HEK293 (cell line): ENCODE results near the gene SCN5A.

Experiments
- CTCF ChIA-PET: fragments of 350-600 bp; formaldehyde crosslinking; extraction: SDS; loops from one replicate; lab custom pipeline; 2021; ENCODE audit warnings: antibody characterized with exemption; lab: Yijun Ruan, JAX
- POLR2A ChIA-PET: fragments of 300-600 bp; formaldehyde crosslinking; extraction: SDS; loops from one replicate; lab custom pipeline; 2020; ENCODE audit warnings: antibody characterized with exemption, inconsistent platforms; lab: Yijun Ruan, JAX
- H3K27ac ChIP-seq: fragments of 200-500 bp; sonication (Bioruptor generic); 2 replicates; pipeline ENCODE4 v1.5.1; 2014; ENCODE audit warnings: low read depth, low read length, control low read depth, inconsistent platforms; ENCODE audit errors: extremely low read depth
- H3K36me3 ChIP-seq, 2 experiments: fragments of 200-500 bp in 1 of 2; sonication (Bioruptor generic) in 1 of 2; 1 replicate in 1 of 2; 2 replicates in 1 of 2; pipeline ENCODE4 v1.5.1; 2014 to 2017; ENCODE audit warnings: inconsistent platforms in 2 of 2, low read length in 2 of 2; ENCODE audit not compliant: control insufficient read depth in 2 of 2, insufficient read depth in 1 of 2
- H3K4me1 ChIP-seq: fragments of 200-500 bp; sonication (Bioruptor generic); 2 replicates; pipeline ENCODE4 v1.5.1; 2014; ENCODE audit warnings: mild to moderate bottlenecking, low read length, inconsistent platforms; ENCODE audit not compliant: control insufficient read depth, insufficient read depth
- H3K4me3 ChIP-seq: 2 replicates; pipeline ENCODE4 v1.5.1; 2011; ENCODE audit warnings: low read depth, mild to moderate bottlenecking, control low read depth, low read length, moderate library complexity
- H3K9me3 ChIP-seq: fragments of 200-500 bp; sonication (Bioruptor generic); 2 replicates; pipeline ENCODE4 v1.5.1; 2014; ENCODE audit warnings: low read depth, low read length, inconsistent platforms; ENCODE audit not compliant: control insufficient read depth, insufficient read depth
- EGR2 ChIP-seq: fragments of 450-650 bp; formaldehyde crosslinking; IDR thresholded peaks from 2 replicates; pipeline ENCODE4 v1.5.1; 2016; ENCODE audit warnings: low read depth, missing biosample characterization, missing genetic modification characterization
- KLF16 ChIP-seq: fragments of 450-650 bp; formaldehyde crosslinking; IDR thresholded peaks from 2 replicates; pipeline ENCODE4 v1.5.1; 2017; ENCODE audit warnings: missing biosample characterization, missing genetic modification characterization
- ZIC2 ChIP-seq: fragments of 450-650 bp; formaldehyde crosslinking; IDR thresholded peaks from 2 replicates; pipeline ENCODE4 v1.5.1; 2016; ENCODE audit warnings: missing biosample characterization, missing genetic modification characterization
- ZNF10 ChIP-seq: fragments of 450-650 bp; formaldehyde crosslinking; IDR thresholded peaks from 2 replicates; pipeline ENCODE4 v1.5.1; 2017; ENCODE audit warnings: missing biosample characterization, missing genetic modification characterization
- ZNF19 ChIP-seq: fragments of 450-650 bp; formaldehyde crosslinking; IDR thresholded peaks from 2 replicates; pipeline ENCODE4; 2016; ENCODE audit warnings: missing biosample characterization, missing genetic modification characterization, low read depth
- ZNF23 ChIP-seq: fragments of 450-650 bp; formaldehyde crosslinking; IDR thresholded peaks from 2 replicates; pipeline ENCODE4 v1.5.1; 2016; ENCODE audit warnings: missing biosample characterization, missing genetic modification characterization, borderline replicate concordance
- ZNF324 ChIP-seq: fragments of 450-650 bp; formaldehyde crosslinking; IDR thresholded peaks from 2 replicates; pipeline ENCODE4 v1.5.1; 2016; ENCODE audit warnings: missing biosample characterization, missing genetic modification characterization
- ZNF366 ChIP-seq: fragments of 450-650 bp; formaldehyde crosslinking; conservative IDR thresholded peaks from 2 replicates; pipeline ENCODE4 v1.5.1; 2016; ENCODE audit warnings: missing biosample characterization, missing genetic modification characterization
- ZNF623 ChIP-seq: fragments of 450-650 bp; formaldehyde crosslinking; IDR thresholded peaks from 2 replicates; pipeline ENCODE4 v1.5.1; 2016; ENCODE audit warnings: missing biosample characterization, missing genetic modification characterization
- ZNF624 ChIP-seq: fragments of 450-650 bp; formaldehyde crosslinking; IDR thresholded peaks from 2 replicates; pipeline ENCODE4 v1.5.1; 2017; ENCODE audit warnings: missing biosample characterization, missing genetic modification characterization
- TF ChIP-seq, protein P1 (sequence below): fragments of 450-650 bp; formaldehyde crosslinking; IDR thresholded peaks from 2 replicates; pipeline ENCODE4 v1.5.1; 2017; ENCODE audit warnings: missing biosample characterization, missing genetic modification characterization
- TF ChIP-seq, protein P2 (sequence below): fragments of 450-650 bp; formaldehyde crosslinking; IDR thresholded peaks from 2 replicates; pipeline ENCODE4 v1.5.1; 2016; ENCODE audit warnings: missing biosample characterization, missing genetic modification characterization
- TF ChIP-seq, protein P3 (sequence below): fragments of 450-650 bp; IDR thresholded peaks from 2 replicates; pipeline ENCODE4 v1.5.1; 2018; ENCODE audit warnings: missing biosample characterization, missing genetic modification characterization

SCN5A gene

DNA sequence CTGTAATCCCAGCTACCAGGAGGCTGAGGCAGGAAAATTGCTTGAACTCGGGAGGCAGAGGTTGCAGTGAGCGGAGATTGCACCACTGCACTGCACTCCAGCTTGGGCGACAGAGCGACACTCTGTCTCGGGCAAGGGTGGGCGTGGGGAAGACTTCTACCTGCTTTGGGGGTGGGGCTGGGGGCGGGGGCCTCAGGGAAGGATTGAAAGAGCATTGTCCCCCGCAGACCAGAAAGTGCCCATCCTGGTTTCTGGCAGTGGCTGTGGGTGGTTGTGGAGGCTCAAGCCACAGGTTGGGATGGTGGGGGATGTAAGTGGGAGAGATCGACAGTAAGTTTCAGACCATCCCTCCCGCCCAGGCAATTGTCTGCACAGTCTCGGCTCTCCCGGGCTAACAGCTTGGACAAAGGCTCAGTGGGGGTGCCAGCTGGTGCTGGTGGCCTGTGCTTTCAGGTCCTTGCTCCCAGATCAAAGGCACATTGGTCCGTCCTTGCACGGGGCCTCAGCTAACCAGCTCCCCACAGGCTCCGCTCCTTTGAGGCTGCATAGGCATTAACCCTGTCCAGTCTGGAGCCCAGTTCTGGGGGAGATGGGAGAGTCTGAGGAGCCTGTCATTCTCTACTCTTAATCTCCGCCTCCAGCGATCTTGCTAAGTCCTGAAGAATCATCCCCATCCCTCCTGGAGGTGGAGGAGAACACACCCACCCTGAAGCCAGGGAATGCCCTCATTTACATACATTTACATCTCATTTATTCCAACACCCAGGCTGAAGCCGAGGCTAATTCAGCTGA is 8.6 kb downstream of the SCN5A start:
- TF ChIP-seq EGR2 (tag by site-specific recombination) (peak; percentile 63), ZIC2 (tag by site-specific recombination) (0 out of 2 replicates have a peak, but pooled peaks have one; percentile 17), ZNF324 (tag by site-specific recombination) (no peak), ZNF23 (tag by site-specific recombination) (no peak)
- no peak overlapping the region for H3K4me3 ChIP-seq
- POLR2A ChIA-PET = no interaction called here
- no peaks in the 10 kb centered on the region for H3K9me3 ChIP-seq
- H3K4me1 ChIP-seq = no peaks in the 10 kb centered on the region
- CTCF ChIA-PET = interaction anchor here (0.6 to 2.0 kb wide), 2 partner anchors 10 kb away, joined by 3 to 5 read pairs; no protein-coding TSS in a partner anchor
- no peak overlapping the region for H3K27ac ChIP-seq
- no peaks in the 10 kb centered on the region for H3K36me3 ChIP-seq

DNA sequence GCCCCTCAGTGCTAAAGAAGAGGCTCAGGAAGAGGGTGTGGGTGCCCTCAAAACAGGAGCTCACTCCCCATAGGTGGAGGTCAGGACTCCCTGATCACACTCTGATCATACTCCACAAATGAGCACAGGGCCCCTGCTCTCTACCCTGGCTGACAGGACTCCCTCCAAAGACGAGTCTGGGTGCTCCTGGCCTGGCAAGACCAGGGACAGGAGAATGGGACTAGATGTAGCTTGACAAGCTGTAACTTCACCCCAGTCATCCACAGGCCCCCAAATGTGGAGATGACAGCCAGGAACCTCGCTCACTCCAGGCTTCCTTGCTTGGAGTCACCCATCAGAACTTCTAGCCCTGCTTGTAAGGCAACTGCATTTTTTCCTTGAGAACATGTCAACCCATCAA is 11.1 kb downstream of the SCN5A start:
- Histone ChIP-seq H3K9me3 (no peaks in the 10 kb centered on the region), H3K4me1 (no peaks in the 10 kb centered on the region), H3K4me3 (no peak overlapping the region), H3K27ac (no peak overlapping the region), H3K36me3 (no peaks in the 10 kb centered on the region)
- POLR2A ChIA-PET = no interaction called here
- CTCF ChIA-PET = no interaction called here
- TF ChIP-seq, protein P1, sequence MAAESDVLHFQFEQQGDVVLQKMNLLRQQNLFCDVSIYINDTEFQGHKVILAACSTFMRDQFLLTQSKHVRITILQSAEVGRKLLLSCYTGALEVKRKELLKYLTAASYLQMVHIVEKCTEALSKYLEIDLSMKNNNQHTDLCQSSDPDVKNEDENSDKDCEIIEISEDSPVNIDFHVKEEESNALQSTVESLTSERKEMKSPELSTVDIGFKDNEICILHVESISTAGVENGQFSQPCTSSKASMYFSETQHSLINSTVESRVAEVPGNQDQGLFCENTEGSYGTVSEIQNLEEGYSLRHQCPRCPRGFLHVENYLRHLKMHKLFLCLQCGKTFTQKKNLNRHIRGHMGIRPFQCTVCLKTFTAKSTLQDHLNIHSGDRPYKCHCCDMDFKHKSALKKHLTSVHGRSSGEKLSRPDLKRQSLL (tag by site-specific recombination) = no peak
- TF ChIP-seq, protein P2, sequence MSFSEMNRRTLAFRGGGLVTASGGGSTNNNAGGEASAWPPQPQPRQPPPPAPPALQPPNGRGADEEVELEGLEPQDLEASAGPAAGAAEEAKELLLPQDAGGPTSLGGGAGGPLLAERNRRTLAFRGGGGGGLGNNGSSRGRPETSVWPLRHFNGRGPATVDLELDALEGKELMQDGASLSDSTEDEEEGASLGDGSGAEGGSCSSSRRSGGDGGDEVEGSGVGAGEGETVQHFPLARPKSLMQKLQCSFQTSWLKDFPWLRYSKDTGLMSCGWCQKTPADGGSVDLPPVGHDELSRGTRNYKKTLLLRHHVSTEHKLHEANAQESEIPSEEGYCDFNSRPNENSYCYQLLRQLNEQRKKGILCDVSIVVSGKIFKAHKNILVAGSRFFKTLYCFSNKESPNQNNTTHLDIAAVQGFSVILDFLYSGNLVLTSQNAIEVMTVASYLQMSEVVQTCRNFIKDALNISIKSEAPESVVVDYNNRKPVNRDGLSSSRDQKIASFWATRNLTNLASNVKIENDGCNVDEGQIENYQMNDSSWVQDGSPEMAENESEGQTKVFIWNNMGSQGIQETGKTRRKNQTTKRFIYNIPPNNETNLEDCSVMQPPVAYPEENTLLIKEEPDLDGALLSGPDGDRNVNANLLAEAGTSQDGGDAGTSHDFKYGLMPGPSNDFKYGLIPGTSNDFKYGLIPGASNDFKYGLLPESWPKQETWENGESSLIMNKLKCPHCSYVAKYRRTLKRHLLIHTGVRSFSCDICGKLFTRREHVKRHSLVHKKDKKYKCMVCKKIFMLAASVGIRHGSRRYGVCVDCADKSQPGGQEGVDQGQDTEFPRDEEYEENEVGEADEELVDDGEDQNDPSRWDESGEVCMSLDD (tag by site-specific recombination) = no peak
- TF ChIP-seq, protein P3, sequence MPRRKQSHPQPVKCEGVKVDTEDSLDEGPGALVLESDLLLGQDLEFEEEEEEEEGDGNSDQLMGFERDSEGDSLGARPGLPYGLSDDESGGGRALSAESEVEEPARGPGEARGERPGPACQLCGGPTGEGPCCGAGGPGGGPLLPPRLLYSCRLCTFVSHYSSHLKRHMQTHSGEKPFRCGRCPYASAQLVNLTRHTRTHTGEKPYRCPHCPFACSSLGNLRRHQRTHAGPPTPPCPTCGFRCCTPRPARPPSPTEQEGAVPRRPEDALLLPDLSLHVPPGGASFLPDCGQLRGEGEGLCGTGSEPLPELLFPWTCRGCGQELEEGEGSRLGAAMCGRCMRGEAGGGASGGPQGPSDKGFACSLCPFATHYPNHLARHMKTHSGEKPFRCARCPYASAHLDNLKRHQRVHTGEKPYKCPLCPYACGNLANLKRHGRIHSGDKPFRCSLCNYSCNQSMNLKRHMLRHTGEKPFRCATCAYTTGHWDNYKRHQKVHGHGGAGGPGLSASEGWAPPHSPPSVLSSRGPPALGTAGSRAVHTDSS (tag by site-specific recombination) = no peak
- TF ChIP-seq KLF16 (tag by site-specific recombination) (no peak), ZNF10 (tag by site-specific recombination) (no peak), ZNF366 (no peak)

DNA sequence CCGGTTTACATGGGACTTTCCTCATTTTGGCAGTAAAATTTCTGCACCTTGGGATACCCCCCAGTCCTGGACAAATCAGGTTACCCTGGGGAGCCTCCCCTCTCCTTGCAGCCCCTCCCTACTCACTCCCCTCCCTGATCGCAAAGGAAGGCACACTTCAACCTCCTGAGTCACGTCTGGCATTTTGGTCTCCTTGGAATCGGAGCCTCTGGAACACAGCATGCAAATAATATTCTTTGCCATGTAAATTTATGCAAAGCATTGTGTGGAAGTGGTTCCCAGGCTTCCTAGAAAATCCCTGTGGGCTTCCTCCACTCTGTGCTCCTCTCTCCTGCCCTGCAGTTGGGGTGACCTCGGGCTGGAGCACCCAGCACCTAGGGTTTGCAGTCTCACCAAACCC is 11.6 kb downstream of the SCN5A start:
- no peaks in the 10 kb centered on the region for H3K9me3 ChIP-seq
- ChIA-PET POLR2A (no interaction called here), CTCF (no interaction called here)
- no peak overlapping the region for H3K4me3 ChIP-seq
- H3K36me3 ChIP-seq = no peaks in the 10 kb centered on the region
- no peak overlapping the region for H3K27ac ChIP-seq
- H3K4me1 ChIP-seq = no peaks in the 10 kb centered on the region
- TF ChIP-seq ZNF19 (tag by site-specific recombination) (no peak), ZNF624 (tag by site-specific recombination) (no peak), ZNF623 (tag by site-specific recombination) (no peak)
